ENCODE data around the gene SELENOO. TPM values are rescaled to one million over a fixed set of nuclear protein-coding genes. Genes with fewer than 3 reads are reported as not detected.
A peak's percentile ranks its signal among the peaks of the same experiment; 100 is the strongest.

Gene SELENOO
- polyA plus RNA-seq, 1 of the 3 experiments (the other 2 are of a cell fraction): 26.7 TPM

- H3F3A ChIP-seq (replicated peaks; ENCODE audit: insufficient read depth): no peaks in the 10 kb centered on the region
- no peaks in the 10 kb centered on the region for H3K79me2 ChIP-seq (ENCODE audit: insufficient read depth)
- no peaks in the 10 kb centered on the region for H3K36me3 ChIP-seq (replicated peaks in 1 of 2; ENCODE audit: control insufficient read depth in 1 of 2, insufficient read depth in 2 of 2, low read length in 1 of 2)
- no peak for DNase-seq
- no peaks in the 10 kb centered on the region for H4K20me1 ChIP-seq (ENCODE audit: insufficient read depth)
- H3K27ac ChIP-seq (ENCODE audit: low read depth in 2 of 2, low read length in 1 of 2): no peak overlapping the region
- H3K9me3 ChIP-seq: no peaks in the 10 kb centered on the region
- ChIA-PET POLR2A (no interaction called here), CTCF (interaction anchor here (1.0 to 1.4 kb wide), 3 partner anchors 13 to 59 kb away, joined by 3 read pairs; no protein-coding TSS in a partner anchor)
- H3K4me3 ChIP-seq (ENCODE audit: low read depth in 2 of 2, low read length in 1 of 2): no peak overlapping the region
- no peak overlapping the region for H3K4me2 ChIP-seq
- no peaks in the 10 kb centered on the region for H3K9me2 ChIP-seq
- H3K4me1 ChIP-seq (ENCODE audit: control insufficient read depth in 1 of 2, insufficient read depth in 2 of 2, low read depth in 1 of 2, low read length in 1 of 2): peaks cover 0 to 2% of the 10 kb centered on the region in 2 experiments; a peak in 1 of 4 replicates
- no peak overlapping the region for H3K9ac ChIP-seq
- no peak for TF ChIP-seq GATA2 (CRISPR knock-in tag; IDR thresholded peaks at IDR 0.05)
- TF ChIP-seq MXI1 (IDR thresholded peaks at IDR 0.05; ENCODE audit: low read depth, low read length): no peak
- TF ChIP-seq USF2 (IDR thresholded peaks at IDR 0.05; ENCODE audit: borderline replicate concordance, low read depth, low read length): no peak
- TF ChIP-seq EZH2phosphoT487 (IDR thresholded peaks at IDR 0.05; ENCODE audit: borderline replicate concordance, low read depth): no peak
- no peak for TF ChIP-seq NRF1 (IDR thresholded peaks at IDR 0.05; ENCODE audit: low read depth, low read length)
- no peak for TF ChIP-seq CHD2 (IDR thresholded peaks at IDR 0.05; ENCODE audit: low read length, partially characterized antibody)
- TF ChIP-seq PBX3 (IDR thresholded peaks at IDR 0.05): no peak
- no peak for TF ChIP-seq RAD21 (IDR thresholded peaks at IDR 0.05; ENCODE audit: low read length)
- no peak for TF ChIP-seq TAF1 (IDR thresholded peaks at IDR 0.05; ENCODE audit: borderline replicate concordance, low read depth, low read length)
- TF ChIP-seq YY1 (IDR thresholded peaks at IDR 0.05; ENCODE audit: low read depth): no peak
- 86% methylated on average over 17 of the region's 33 CpGs for WGBS (ENCODE audit: low lambda C conversion rate)
- H3K27me3 ChIP-seq (ENCODE audit: insufficient read depth): no peaks in the 10 kb centered on the region
- no peak overlapping the region for H2AFZ ChIP-seq (ENCODE audit: low read depth)
Measured at GRCh38 chr22:50151571-50152537, 49.0 kb upstream of the SELENOO start.

- Histone ChIP-seq H3K4me2 (no peak overlapping the region), H4K20me1 (ENCODE audit: insufficient read depth) (no peaks in the 10 kb centered on the region), H3K36me3 (replicated peaks in 1 of 2; ENCODE audit: control insufficient read depth in 1 of 2, insufficient read depth in 2 of 2, low read length in 1 of 2) (peaks cover 0 to 2% of the 10 kb centered on the region in 2 experiments), H3K27me3 (ENCODE audit: insufficient read depth) (no peaks in the 10 kb centered on the region), H3K4me3 (ENCODE audit: low read depth in 2 of 2, low read length in 1 of 2) (no peak overlapping the region), H3K9me3 (no peaks in the 10 kb centered on the region), H3K27ac (ENCODE audit: low read depth in 2 of 2, low read length in 1 of 2) (no peak overlapping the region), H2AFZ (ENCODE audit: low read depth) (no peak overlapping the region), H3K9ac (no peak overlapping the region), H3K4me1 (ENCODE audit: control insufficient read depth in 1 of 2, insufficient read depth in 2 of 2, low read depth in 1 of 2, low read length in 1 of 2) (no peaks in the 10 kb centered on the region), H3F3A (replicated peaks; ENCODE audit: insufficient read depth) (no peaks in the 10 kb centered on the region), H3K79me2 (ENCODE audit: insufficient read depth) (no peaks in the 10 kb centered on the region), H3K9me2 (no peaks in the 10 kb centered on the region)
- ChIA-PET POLR2A (interaction anchor here (0.5 to 1.4 kb wide), 2 partner anchors 53 to 222 kb away, joined by 3 to 4 read pairs; no protein-coding TSS in a partner anchor), CTCF (no interaction called here)
- DNase-seq: peak; percentile 29
- WGBS (ENCODE audit: low lambda C conversion rate): 85% methylated on average over 9 of the region's 25 CpGs
- no peak for TF ChIP-seq JUND (IDR thresholded peaks at IDR 0.05)
Measured at GRCh38 chr22:50153056-50153755, 47.6 kb upstream of the SELENOO start.
